HG02943 (cell line): ENCODE data around the gene NKAIN2.
"Not testable (repeated sequence)": the region's sequence is repeated elsewhere in the genome, so short reads cannot be mapped to it uniquely, and the experiment has no call there.

ENCODE experiments used
- ATAC-seq: cut with Tn5 transposase; IDR thresholded peaks from one replicate; pipeline ENCODE4 v1.9.1; 2021; ENCODE audit warnings: mild to moderate bottlenecking, low read depth, moderate library complexity; ENCODE audit not compliant: unreplicated experiment

Gene NKAIN2

DNA sequence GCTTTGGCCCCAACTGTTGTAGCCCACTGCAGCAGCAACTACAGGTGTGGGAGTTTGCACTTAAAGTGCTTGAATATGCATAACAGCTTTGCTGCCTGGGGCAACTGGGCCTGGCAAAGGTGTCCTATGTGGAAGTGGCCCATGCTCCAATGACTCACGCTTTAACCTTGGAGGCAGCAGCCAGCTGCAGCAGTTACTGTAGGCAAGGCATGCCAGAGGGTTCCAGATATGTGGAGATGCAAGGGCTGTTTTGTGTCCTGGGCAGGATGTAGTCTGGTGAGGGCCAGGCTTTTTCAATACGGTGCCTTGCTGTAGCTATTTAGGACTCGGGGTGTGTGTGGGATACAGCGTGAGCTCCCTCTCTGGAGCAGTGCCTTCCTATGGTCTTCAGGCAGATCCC lies 150.3 kb downstream of the NKAIN2 start:
- ATAC-seq, result no peak

DNA sequence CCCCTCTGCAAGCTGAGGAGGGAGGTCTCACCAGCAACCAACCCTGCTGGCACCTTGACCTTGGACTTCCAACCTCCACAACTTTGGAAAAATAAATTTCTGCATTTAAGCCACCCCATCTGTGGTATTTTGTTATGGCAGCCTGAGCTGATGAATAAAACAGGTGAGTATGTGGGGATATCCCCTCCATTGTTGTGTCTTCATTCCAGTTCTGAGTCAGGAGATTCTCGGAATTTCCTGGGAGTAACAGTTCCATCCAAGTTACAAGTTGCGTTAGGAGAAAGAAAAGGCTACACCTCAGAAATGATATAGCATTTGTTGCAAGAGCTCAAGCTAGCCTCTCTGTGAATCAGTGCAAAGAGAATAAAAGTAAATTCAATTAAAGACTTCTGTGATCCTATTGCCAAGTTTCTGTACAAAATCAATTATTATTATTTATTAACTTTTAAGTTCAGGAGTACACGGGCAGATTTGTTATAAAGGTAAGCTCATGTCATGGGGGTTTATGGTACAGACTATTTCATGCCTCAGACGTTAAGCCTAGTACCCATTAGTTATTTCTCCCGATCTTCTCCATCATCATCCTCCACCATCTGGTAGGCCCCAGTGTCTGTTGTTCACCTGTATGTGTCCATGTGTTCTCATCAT lies 153.0 kb downstream of the NKAIN2 start:
- no peak for ATAC-seq

DNA sequence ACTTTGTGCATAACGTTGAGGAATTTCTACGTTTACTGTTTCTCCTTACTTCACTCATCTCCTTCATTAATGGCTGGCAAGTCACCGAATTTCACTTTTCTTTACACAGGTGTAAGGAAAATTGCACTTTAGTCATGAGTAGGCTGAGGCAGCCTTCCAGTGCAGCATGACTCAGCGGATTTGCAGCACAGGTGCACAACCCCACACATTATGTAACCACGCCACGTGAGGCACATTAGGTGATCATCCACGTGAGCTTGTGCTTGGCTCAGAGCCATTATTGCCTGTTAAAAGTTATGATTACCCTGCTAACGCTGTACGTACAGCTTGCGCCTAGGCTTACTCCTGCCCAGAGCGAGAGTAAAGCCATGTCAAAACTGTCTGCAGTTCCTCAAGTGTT lies 158.8 kb downstream of the NKAIN2 start:
- no peak for ATAC-seq

DNA sequence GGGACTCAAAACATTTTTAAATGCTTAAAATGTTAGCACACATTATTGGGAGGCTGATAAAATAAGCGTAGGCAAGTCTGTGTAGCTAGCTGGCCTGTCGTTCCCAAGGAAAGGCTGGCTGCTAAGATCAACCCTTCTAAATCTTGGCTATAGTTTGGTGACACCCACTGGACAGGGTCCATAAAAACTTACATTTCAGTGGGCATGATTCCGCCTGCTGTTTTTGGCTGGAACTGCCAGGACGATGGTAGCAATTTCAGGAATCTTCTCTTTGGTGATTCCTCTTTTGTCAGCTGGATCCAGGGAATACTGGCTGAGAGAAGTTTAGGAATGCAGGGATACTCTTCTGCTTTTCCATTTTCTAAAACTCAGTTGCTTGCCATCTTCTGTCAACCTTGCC lies 162.2 kb downstream of the NKAIN2 start:
- no peak for ATAC-seq

GRCh38 chr6:123966618-123967017 lies 163.0 kb downstream of the NKAIN2 start:
- ATAC-seq, result no peak

GRCh38 chr6:123967905-123968304 lies 164.2 kb downstream of the NKAIN2 start:
- no peak for ATAC-seq

DNA sequence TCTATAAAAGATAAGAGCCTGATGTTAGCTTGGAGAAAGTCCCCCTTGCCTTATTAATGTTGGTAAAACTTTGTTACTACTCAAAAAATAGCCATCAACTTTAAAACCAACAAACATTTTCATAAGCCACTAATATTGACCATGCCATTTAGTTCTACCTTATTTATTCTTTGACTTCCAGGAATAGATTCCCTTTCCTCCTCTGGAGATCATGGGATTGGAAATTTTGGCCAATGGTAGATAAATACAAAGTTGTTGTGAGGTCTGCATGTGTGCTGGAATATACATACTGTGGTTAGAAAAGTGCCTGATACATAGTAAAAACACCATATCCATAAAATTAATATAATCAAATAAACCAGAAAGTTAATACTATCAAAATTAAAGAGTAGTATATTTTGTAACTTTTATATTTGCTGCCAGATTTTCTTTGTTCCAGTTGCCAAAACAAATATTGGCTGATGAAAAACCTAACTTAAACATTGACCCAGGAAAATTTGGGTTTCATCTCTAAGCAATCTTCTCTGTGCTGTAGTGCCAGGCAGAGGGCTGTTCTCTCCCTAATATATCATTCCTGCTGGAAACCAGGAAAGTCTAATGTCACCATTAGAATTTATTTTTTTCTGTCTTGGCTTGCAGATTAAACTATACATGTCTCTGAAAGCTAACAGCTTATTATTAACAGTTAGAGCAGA lies 169.1 kb downstream of the NKAIN2 start:
- ATAC-seq, result no peak

- no peak for ATAC-seq
Measured at GRCh38 chr6:123980311-123980710, 176.6 kb downstream of the NKAIN2 start.

GRCh38 chr6:123986938-123987337 lies 183.3 kb downstream of the NKAIN2 start:
- no peak for ATAC-seq

GRCh38 chr6:123989918-123990317 lies 186.3 kb downstream of the NKAIN2 start:
- not testable (repeated sequence) for ATAC-seq

GRCh38 chr6:123990376-123990775 lies 186.7 kb downstream of the NKAIN2 start:
- no peak for ATAC-seq

GRCh38 chr6:123994168-123994567 lies 190.5 kb downstream of the NKAIN2 start:
- no peak for ATAC-seq

DNA sequence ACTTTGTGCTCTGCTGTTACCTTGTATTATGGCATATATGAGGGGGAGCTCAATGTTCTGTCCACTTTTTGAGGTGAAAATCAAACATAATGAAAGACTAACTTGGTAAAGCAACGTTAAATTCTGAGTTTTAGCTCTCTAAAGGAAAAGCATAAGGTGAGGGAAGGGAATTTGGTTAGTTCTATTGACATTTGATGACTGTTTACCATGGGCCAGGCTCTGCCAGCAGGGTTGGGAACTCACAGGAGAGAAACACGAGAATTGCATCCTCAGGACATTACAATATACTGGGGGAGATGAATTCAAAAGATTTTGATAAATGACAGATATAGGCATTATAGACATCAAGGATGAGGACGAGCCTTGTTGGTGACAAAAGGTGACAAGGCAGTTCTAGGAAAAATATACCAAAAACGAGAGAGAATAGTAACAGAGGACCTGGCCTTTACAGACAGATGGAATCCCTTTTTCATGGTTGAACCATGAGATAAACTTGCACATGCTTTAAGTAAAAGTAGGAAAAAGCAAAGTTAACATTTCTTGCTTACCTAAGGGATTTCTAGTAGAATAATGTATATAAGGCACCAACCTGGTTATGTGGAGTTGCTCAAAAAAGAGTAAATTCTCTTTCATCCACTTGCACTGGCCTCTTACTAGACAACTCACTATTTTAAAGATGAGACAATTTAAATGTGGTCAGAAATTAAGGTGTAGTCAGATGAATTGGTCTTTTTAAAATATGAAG lies 191.4 kb downstream of the NKAIN2 start:
- no peak for ATAC-seq

DNA sequence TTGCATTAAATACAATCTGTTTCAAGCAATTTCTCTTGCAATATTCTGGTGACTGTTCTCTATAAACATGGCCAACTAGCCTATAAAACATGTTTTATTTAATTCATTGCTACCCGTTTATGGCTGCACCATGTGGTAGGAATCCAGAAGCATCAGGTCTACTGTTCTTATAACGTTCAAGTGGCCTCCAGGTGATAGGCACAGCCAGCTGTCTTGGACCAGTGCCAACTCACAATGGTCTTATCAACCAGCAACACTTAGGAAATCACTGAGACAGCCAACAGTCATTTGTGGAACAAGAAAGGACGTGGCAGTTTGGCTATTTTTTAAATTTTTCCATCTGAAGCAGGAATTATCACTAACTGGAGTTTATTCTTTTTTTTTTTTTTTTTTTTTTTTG lies 193.6 kb downstream of the NKAIN2 start:
- ATAC-seq, result no peak

DNA sequence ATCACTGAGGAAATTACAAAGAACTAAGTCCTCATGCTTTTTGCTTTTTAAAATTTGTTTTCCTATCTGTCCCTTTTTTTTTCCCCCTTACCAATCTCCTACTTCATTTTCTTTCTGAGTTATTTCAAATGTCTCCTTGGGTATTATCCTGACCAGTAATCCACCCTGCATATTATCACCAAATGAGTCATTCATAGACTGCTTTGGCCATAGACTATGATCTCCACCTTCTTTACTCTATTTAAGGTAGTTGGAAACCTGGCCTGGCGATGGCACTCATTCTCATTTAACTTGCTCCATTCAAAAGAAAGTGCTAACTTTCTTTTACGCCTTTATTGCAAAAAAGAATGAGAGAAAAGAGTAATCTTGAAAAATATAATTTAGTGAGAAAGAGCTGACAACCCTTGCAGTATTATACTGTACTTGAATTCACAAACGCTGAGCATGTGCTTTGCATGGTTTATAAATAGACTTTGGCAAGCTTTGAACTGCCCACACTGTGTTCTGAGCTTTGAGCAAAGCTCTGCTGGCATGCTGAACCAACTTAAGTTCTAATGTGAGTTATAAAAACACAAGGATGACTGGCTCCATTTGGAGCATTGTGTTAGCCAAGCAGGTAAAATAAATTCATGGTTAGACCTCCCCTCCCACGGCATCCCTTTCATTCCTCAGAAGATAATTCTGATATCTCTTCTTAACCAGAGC lies 198.9 kb downstream of the NKAIN2 start:
- ATAC-seq, result no peak

DNA sequence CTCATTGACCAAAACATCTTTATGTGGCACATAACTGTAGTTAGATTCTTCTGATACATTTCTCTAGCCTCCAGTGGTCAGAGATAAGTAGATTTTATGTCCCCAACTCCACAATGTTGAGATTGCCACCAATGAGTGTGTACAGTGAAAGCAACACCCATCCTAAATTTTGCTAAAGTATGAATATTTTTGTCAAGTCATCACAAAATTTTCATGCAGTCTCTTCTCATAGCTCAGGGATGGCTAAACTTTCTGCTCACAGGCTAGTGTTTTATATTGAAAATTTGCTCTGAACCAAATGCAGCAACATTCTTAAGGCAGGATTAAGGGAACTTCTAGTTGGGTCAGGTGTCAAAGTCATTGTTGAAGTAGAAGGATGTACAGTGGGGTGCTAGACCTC lies 203.6 kb downstream of the NKAIN2 start:
- ATAC-seq, result no peak

DNA sequence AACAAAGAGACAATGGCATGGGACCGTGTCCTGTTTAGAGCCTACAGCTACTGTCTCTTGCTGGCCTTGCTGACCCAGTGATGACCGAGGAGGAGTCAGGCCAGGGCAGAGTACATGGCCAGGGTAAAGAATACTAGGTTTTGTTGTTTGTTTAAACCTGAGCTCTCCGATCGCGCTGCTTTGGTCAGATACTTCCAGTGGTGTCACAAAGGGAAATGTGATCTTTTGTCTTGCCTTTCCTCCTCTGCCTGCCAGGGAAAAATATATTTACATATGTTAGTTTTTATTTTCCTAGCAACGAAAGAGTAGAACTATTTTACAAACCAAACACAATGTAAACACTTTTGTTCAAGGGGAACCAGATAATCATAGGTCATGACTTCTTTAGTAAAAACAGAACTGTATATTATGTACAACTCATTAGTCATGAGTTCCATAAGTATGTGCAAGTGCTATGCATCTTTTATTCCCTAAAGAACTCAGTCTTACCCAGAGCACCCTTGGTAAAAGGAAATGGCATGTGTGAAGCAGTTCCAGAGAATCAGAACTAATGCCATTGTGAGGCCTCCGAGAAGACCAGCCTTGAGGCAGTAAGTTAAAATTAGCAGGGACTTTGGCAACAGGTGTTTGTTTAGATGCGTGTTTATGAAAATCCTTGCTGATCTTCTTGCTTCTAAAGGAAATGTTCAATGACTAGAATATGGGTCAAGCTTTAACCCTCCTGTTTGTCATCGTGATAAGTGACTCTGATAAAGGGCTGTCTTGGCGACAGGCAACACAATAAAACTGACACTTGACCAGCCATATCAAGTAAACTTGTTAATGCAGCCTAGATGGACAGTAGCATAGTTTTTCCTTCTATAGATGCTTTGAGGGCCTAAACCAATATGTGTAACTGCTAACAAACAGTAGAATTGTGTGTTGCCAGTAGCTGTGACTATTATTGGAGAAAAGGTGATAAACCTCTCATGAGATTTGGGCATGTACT lies 204.6 kb downstream of the NKAIN2 start:
- no peak for ATAC-seq

GRCh38 chr6:124008988-124009765 lies 205.5 kb downstream of the NKAIN2 start:
- ATAC-seq, result no peak

DNA sequence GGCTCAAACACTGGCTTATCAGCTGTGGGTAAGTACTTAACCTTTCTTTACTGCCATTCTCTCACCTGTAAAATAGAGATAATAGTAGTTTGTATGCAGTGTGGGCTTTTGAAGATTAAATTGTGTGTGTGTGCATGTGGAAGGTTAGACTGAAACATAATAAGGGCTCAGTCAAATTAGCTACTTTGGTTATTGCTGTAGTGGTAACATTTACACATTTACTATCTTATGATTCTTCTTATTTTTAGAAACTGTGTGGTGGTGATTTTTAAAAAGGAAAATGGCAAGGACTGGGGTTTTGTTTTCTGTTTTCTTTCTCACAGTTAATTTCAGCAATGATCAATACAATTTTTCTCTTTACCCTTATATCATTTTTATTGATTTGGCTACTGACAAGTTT lies 206.9 kb downstream of the NKAIN2 start:
- no peak for ATAC-seq
